AG09309 (cell line): ENCODE data around the gene BSCL2.
A peak's percentile ranks its signal among the peaks of the same experiment; 100 is the strongest.
"Not testable (repeated sequence)": the region's sequence is repeated elsewhere in the genome, so short reads cannot be mapped to it uniquely, and the experiment has no call there.

Experiments used
- DNase-seq: peaks from one replicate; pipeline ENCODE4 v3.0.0-alpha.2; 2010; ENCODE audit warnings: low read depth
- H3K4me3 ChIP-seq: 2 replicates; pipeline ENCODE4 v1.5.1; 2011; ENCODE audit warnings: mild to moderate bottlenecking, low read depth, low read length, moderate library complexity; ENCODE audit not compliant: control insufficient read depth
- CTCF ChIP-seq: IDR thresholded peaks from 2 replicates; pipeline ENCODE4 v1.5.1; 2011; ENCODE audit warnings: mild to moderate bottlenecking, low read depth, low read length, inconsistent platforms; ENCODE audit not compliant: insufficient read depth, control insufficient read depth; ENCODE audit errors: missing control alignments

Gene BSCL2

GRCh38 chr11:62747475-62748160, 40.4 kb upstream of the BSCL2 start:
- no peak overlapping the region for H3K4me3 ChIP-seq
- no peak for TF ChIP-seq CTCF
- no peak for DNase-seq

- no peak overlapping the region for H3K4me3 ChIP-seq
- no peak for DNase-seq
- no peak for TF ChIP-seq CTCF
These were observed 30.0 kb upstream of the BSCL2 start for GRCh38 chr11:62737196-62737595.

GRCh38 chr11:62732830-62733229, 25.6 kb upstream of the BSCL2 start:
- TF ChIP-seq CTCF = peak; percentile 18
- no peak for DNase-seq

GRCh38 chr11:62730076-62730475, 22.9 kb upstream of the BSCL2 start:
- DNase-seq = not testable (repeated sequence)
- peak overlapping the region; percentile 84 for H3K4me3 ChIP-seq

More at GRCh38 chr11:62732830-62733229, 25.6 kb upstream of the BSCL2 start:
- H3K4me3 ChIP-seq = no peak overlapping the region

GRCh38 chr11:62728171-62728988, 21.2 kb upstream of the BSCL2 start, which contains the start of gene TTC9C:
Gene TTC9C (plus strand): TSS chr11:62728486. CDS start chr11:62728849, 363 bp downstream.
- H3K4me3 ChIP-seq = peak within 1 kb of the TSS; percentile 84
- no peak for TF ChIP-seq CTCF
- DNase-seq = peak; percentile 44

- DNase-seq = peak; percentile 95
- peak overlapping the region; percentile 84 for H3K4me3 ChIP-seq
- TF ChIP-seq CTCF = no peak
These were observed 20.6 kb upstream of the BSCL2 start for GRCh38 chr11:62727872-62728170.
